GM04503 (cell line): ENCODE data around the gene SNAPC3.
"Not testable (repeated sequence)": the region's sequence is repeated elsewhere in the genome, so short reads cannot be mapped to it uniquely, and the experiment has no call there.

Experiments
- DNase-seq: peaks from one replicate; pipeline ENCODE4 v3.0.0-alpha.2; 2012; ENCODE audit warnings: low read depth

The SNAPC3 gene

DNA sequence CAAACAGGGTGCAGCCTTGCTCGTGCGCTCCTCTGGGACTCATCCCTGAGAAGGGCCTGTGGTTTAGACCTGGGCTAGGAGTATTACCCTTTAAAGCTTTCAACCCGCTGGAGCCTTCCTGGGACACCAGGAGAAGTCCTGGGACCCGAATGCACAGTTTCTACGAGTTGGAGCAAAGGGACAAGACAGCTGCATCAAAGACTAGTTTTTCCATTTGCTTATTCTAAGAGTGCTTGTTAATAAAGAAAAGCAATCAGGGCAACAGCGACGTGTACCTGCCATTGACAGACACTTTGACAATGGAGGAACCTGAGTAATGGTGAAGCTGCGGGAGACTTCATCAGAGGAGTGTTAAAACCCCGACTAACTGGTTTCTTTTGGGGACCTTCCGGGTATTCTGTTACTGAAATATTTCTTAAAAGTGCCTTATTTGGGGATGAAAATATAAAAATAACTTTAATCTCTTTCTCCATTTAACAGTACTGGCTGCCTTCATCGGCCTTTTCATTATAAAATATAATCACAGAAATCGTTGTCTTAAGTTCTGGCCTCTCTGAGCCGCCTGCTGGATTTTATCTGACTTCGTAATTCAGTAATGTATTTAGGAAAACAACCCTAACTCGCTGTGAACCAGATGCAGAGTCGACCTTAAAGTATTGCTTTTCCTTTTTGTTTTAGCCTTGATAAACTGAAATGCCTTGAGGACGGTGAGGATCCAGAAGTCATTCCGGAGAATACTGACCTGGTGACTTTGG is 732 bp downstream of the SNAPC3 start:
- DNase-seq, result no peak

DNA sequence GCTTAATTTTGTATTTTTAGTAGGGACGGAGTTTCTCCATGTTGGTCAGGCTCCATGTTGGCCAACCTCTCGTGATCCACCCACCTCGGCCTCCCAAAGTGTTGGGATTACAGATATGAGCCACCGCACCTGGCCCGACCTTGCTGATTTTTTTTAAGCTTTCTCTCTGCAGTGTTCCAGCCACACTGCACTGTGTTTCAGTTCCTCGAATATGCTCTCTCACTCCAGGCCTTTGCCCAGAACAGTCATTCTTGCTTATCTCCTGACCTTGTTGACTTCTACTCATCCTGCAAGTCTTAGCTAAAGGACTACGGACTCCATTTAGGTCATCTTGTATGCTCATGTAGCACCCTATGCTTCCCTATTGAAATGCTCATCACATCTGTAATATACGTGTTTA is 3.3 kb downstream of the SNAPC3 start:
- DNase-seq, result no peak

DNA sequence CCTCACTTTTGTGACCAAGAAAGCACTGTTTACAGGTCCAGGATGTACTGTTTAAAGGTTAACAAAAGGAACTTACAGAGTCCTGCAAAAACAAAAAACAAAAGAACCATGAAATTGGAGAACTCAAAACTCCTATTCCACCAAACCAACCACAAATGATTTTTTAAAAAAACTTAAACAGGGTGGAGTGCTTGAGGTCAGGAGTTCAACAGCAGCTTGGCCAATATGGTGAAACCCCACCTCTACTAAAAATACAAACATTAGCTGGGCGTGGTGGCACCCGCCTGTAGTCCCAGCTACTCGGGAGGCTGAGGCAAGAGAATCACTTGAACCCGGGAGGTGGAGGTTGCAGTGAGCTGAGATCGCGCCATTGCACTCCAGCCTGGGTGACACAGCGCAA is 5.0 kb downstream of the SNAPC3 start:
- not testable (repeated sequence) for DNase-seq

DNA sequence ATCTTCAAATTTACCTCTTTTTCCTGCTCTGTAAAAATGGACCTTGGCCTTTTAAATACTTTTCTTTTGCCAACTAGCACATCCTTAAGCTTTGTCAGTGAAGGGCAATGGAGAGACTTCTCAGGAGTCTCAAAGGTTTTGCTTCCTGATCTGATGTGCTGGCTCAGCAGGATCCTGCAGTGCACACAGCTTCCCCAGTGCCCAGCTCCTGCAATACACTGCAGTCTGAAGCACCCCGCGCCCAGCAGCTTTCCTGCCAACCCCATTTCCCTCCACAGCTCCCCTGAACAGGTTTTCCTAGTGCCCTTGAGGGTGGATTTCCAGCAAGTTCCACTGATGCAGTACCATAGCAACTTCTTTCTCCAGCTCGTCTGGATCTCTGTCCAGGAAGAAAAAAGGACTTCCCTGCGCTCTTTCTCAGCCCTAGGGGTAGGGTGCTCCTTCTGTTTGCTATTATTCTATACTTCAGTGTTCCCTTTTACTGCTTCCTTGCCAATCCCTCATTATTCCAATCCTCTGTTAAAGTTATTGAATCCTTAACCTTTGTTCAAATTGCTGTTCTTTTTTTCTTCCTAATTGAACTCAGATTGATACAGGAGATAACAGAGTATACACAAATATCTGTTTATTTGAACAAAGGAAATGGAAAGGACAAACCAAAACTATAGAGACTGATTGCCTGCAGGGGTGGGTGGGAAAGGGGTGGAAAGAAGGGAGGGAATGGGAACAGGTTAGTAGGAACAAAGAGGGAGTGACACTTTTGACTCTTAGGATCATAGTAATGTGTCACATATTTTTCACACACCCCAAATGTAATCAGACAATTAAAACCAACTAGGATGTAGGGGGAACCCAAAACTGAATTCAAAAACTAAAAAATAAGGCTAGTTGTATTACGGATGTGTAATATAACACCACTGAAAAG is 8.5 kb downstream of the SNAPC3 start:
- no peak for DNase-seq

DNA sequence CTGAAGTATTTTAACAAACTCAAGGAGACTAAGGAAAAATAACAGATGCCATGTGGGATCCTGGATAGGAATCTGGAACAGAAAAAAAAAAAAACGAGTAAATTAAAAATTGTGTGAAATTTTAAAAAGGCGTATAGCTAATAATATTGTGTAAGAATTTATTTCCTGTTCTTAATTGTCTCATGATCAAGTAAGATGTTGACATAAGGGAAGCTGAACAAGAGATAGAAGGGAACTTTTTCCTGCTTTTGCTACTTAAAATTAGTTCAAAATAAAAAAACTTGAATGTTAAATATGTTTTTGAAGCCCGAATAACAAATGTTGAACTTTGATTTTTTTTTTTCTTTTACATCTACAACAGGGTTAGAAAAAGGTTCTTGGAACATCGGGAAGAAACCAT is 10.5 kb downstream of the SNAPC3 start:
- no peak for DNase-seq

DNA sequence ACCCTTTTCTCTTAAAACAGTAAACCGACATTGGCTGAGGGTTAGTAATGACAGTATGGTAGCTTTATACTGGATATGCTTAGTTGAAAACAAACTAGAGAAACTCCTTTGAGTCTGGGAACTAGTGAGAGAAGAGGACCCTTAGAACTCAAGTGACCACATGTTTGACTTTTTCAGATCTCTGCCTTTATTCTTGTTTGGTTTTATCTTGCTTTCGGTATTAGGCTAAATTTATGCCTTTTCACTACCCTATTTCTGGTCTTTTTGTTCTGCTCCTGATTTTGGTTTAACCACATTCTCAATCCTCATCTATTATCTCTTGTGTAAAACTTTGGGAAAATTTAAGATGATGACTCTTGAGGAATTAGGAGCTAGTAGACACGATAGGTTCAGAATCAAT is 11.0 kb downstream of the SNAPC3 start:
- DNase-seq, result no peak

DNA sequence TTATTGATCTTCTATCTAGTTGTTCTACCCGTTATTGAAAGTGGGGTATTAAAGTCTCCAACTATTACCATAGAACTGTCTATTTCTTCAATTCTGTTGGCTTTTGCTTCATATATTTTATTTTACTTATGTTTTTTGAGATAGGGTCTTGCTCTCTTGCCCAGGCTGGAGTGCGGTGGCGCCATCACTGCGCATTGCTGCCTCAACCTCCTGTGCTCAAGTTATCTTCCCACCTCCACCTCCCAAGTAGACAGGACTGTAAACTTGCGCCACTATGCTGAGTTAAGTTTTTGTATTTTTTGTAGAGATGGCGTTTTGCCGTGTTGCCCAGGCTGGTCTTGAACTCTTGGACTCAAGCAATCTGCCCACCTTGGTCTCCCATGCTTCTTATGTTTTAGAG is 16.2 kb downstream of the SNAPC3 start:
- DNase-seq, result no peak

DNA sequence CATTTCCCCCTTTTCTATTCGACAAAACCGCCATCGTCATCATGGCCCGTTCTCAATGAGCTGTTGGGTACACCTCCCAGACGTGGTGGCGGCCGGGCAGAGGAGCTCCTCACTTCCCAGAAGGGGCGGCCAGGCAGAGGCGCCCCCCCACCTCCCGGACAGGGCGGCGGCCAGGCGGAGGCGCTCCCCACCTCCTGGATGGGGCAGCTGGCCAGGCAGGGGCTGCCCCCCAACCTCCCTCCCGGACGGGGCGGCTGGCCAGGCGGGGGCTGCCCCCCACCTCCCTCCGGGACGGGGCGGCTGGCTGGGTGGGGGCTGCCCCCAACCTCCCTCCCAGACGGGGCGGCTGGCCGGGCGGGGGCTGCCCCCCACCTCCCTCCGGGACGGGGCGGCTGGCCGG is 19.2 kb downstream of the SNAPC3 start:
- DNase-seq, result not testable (repeated sequence)

DNA sequence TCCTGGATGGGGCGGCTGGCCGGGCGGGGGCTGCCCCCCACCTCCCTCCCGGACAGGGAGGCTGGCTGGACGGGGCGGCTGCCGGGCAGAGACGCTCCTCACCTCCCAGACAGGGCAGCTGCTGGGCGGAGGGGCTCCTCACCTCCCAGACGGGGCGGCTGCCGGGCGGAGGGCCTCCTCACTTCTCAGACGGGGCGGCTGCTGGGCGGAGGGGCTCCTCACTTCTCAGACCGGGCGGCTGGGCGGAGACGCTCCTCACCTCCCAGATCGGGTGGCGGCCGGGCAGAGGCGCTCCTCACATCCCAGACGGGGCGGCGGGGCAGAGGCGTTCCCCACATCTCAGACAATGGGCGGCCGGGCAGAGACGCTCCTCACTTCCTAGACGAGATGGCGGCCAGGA is 19.6 kb downstream of the SNAPC3 start:
- not testable (repeated sequence) for DNase-seq

DNA sequence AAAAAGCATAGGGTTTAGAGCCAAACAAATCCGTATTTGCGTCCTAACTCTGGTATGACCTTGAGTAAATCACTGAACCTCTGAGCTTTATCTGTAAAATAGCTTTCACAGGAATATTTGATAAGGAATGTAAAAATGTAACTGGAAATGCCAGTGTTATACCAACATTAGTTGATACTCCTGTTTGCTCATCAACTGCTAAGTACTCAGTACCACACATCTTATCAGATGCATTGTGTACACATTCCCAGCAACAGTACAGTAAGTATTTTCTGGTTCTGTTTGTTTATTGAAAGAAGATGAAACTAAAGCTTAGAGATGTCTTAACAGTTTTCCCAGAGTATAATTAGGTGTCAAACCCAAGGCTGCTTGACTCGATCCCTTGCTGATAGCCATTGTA is 21.5 kb downstream of the SNAPC3 start:
- DNase-seq, result no peak

DNA sequence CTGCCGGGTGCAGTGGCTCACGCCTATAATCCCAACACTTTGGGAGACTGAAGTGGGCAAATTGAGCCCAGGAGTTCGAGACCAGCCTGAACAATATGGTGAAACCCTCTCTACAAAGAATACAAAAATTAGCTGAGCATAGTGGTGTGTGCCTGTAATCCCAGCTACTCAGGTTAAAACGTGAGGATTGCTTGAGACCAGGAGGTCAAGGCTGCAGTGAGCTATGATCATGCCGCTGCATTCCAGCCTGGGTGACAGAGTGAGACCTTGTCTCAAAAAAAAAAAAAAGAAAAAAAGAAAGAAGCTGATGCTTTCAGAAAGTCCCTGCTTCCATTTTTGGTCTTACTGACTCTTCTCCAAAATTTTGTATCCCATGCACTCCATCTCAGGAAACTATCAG is 31.3 kb downstream of the SNAPC3 start:
- no peak for DNase-seq

DNA sequence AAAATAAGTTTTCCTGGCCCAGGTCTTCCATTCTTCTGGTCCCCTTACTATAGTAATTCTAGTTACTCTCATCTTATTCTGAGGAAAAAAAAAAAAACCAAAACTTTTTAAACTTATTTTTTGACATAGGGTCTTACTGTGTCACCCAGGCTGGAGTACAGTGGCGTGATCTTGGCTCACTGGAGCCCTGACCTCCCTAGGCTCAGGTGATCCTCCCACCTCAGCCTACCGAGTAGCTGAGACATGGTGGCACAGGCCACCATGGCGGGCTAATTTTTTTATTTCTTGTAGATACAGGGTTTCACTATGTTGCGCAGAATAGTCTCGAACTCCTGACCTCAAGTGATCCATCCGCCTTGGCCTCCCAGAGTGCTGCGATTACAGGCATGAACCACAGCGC is 38.4 kb downstream of the SNAPC3 start:
- no peak for DNase-seq

DNA sequence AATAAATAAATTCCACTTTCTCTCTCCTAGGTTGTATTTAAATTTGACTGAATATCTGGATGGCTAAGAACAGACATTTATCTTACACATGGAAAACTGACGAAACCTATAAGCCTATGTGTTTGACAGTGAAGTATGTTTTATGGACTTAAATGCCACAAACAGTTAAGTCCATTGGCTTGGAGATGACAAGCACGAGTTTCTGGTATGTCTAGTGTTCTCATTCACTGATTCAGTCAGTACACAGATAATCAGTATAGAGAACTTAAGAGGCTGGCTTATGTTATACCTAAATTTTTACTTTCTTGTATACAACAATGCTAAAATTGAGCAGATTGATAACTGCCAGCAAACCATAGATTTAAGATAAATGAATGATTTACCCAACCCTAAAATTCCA is 38.9 kb downstream of the SNAPC3 start:
- DNase-seq, result no peak

DNA sequence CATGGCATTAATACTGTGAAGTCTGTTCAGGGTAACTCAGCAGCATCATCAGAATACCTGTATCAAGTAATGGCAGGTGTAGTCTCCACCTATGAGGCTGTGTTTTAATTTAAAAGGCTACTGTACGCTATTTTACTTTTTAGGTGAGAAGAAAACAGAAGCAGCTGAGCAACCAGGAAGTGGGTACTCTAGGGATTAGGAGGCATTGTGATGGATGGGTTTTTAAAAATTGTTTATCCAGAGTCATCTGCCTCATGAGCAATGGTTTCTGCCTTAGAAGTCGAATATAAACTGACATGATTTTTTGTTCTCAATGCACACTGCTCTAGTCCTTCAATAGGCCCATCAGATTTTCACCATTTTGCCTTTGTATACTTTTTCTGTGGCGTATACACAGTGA is 45.5 kb downstream of the SNAPC3 start:
- DNase-seq, result no peak

DNA sequence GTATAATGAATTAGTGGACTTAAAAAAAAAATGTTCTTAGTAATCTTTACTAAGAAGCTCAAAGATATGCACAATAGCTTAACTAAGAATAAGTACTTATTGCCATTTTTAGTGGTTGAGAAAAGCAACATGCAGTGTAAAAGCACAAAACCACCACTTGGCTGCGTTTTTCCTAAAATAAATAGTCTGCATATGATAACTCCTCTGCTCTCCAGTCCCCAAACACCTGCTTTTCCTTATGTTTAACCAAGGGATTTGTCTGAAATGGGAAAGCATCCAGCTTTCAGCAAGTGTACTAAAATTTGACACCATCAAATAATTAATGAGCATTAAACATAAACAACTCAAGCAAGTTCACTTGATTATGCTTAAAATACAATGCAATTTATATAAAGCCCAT is 46.7 kb downstream of the SNAPC3 start:
- no peak for DNase-seq

DNA sequence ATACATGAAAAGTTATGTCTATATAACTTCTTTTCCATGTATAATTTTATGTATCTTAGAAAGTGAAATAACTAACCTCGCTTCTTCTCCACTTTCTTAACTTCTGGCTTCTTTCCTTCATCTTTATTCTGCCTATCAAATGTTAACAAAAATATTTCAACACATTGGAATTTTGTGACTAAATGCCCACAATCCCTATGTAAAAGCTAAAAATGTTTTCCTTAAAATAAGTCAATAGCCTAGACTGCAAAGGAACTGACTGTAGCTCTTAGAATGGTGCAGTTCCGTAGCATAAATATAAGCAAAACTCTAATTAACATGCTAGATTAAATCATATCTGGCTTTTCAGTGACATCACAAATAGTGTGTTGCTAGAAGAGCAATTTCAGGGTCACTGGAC is 47.2 kb downstream of the SNAPC3 start:
- no peak for DNase-seq

DNA sequence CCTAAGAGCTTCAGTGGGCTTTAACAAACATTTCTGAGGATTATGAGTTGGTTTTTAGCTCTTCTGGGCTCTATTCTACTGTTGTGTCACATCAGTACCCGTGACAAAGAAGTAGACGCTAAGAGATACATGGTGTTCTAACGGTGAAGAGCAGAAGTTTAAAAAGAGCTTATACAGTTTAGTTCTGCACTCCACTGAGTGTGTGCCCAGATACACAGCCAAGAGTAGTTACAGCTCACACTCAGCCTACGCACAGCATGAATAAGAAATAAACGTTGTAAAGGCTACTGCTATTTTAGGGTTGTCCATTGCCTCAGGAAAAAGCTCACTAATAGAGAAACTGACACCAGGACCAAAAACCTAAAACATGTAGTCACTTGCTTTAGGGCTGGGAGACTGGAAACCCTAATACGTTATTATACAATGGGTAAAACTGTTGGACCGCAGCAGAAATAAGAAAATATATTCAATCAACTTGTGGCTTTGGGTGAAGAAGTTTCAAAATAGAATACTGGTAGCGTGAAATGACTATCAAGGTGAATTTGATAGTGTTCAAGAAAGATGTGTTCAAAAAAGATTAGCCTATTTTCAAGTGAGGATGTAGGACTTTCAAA is 53.4 kb downstream of the SNAPC3 start:
- no peak for DNase-seq

DNA sequence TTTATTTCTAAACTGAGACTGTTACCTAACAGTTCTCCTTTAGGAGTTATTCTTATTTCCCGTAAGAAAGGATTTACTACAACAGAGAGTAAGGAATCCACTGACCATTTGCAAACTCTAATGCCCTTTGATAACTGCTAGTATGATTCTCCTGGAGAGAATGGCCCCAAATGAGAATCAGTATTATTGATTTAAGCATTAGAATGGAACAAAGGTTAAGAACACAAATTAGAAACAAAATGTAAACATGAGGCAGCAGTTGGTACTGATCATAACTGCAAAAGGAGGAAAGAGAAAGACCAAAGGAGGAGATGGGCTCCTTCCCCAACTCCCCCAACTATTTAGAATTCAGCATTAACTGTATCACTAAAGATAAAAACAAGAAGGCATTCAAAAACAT is 57.4 kb downstream of the SNAPC3 start:
- DNase-seq, result no peak

DNA sequence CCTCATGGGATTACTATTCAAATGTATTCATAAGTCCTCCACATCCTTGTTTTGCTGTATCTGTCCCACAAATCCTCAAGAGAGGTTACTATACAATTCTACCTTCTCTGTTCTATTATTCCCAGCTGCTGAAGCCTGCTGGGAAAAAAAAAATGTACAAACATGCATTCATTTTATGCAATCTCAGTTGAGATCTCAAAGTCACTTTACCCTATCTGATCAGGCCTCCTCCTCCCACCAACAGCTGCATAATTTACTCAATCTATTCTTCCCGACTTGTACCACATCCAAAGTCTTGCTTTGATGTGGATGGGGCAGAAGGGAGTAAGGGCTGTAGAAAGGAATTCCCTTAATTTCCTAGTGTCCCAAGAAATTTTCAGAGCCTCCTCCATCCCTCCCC is 59.5 kb downstream of the SNAPC3 start:
- no peak for DNase-seq

DNA sequence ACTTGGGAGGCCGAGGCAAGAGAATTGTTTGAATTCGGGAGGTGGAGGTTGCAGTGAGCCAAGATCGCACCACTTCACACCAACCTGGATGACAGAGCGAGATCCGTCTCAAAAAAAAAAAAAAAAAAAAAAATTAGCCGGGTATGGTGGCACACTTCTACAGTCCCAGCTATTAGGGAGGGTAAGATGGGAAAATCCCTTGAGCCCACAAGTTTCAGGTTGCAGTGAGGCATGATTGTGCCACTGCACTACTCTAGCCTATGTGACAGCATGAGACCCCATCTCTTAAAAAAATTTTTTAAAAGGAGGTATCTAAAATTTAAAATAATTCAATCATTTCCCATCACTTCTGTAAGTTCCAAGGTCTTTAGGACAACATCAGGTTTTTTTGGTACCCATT is 62.1 kb downstream of the SNAPC3 start:
- DNase-seq, result no peak

DNA sequence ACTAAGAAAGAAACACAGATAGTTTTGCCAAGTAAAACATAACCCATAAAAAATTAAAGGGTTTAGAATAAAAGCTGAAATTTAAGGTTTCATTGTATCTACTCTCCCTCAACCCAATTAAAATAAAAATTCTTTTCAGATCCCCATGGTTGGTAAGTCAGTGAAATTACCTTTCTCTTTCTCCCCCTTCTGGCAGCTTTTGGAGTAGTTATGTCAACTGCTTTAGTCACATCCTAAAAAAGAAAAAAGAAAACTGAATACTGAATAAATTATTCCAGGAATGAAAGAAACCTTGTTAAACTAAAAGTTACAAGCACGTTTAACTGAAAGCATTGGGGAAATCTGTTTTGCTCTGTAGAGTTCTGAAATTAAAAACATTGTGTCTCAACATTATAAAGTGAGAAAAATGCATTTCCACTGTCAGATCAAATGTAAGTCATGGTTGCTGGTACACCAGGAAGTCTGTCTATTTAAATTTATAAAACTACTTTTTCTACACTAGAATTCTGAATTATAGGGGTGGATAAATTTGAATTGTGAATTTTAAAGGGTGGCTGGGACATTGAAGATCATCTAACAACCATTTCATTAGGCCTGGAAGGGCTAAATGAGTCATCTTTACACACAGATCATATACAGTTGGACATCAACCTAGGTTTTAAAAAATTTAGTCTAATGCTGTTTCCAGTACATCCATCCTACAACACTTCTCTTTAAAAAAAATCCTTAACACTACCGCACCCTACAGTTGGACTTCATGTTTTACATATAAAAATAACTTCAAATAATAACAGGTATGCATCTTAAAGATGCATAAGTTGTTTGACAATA is 63.4 kb downstream of the SNAPC3 start:
- no peak for DNase-seq

DNA sequence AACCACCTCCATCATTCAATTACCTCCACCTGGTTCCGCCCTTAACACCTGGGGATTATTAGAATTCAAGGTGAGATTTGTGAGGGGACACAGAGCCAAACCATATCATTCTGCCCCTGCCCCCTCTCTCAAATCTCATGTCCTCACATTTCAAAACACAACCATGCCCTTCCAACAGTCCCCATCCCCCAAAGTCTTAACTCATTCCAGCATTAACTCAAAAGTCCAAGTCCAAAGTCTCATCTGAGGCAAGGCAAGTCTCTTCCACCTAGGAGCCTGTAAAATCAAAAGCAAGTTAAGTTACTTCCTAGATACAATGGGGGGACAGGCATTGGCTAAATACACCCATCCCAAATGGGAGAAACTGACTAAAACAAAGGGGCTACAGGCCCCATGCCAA is 69.3 kb downstream of the SNAPC3 start:
- DNase-seq, result no peak
